Right lobe of liver (tissue), 4 donors: ENCODE data around the gene CYB561D1.

Experiments
- POLR2A ChIP-seq: fragments of 450-650 bp; IDR thresholded peaks from one replicate; pipeline ENCODE4 v1.6.1; 2017; ENCODE audit warnings: antibody characterized with exemption, mild to moderate bottlenecking
- TF ChIP-seq, protein P1 (sequence below), 4 donors: fragments of 200-600 bp in 3 of 4; fragments of 450-650 bp in 1 of 4; IDR thresholded peaks; one replicate each; pipeline versions ENCODE4 v1.5.1 to v1.8.0; 2016 to 2022; ENCODE audit warnings: antibody characterized with exemption in 4 of 4, mild to moderate bottlenecking in 2 of 4
- donor health status: DM: no; HTN: no; CAD: no.
- donor health status: DM: no; HTN: no; CAD: no.
- donor health status: DM: no; HTN: yes; CAD: no.

DNA sequence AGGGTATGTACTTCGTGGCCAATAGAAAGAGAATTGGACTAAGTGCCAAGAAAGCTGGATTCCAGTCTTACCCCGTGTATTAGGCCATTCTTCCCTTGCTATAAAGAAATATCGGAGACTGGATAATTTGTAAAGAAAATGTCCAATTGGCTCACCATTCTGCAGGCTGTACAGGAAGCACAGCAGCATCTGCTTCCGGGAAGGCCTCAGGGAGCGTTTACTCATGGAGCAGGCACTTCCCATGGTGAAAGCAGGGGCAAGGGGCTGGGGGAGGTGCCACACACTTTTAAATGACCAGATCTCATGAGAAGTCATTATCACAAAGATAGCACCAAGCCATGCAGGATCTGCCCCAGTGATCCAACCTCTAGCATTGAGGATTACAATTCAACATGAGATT lies 23.4 kb downstream of the CYB561D1 start:
- no peak for TF ChIP-seq POLR2A
- TF ChIP-seq, protein P1, sequence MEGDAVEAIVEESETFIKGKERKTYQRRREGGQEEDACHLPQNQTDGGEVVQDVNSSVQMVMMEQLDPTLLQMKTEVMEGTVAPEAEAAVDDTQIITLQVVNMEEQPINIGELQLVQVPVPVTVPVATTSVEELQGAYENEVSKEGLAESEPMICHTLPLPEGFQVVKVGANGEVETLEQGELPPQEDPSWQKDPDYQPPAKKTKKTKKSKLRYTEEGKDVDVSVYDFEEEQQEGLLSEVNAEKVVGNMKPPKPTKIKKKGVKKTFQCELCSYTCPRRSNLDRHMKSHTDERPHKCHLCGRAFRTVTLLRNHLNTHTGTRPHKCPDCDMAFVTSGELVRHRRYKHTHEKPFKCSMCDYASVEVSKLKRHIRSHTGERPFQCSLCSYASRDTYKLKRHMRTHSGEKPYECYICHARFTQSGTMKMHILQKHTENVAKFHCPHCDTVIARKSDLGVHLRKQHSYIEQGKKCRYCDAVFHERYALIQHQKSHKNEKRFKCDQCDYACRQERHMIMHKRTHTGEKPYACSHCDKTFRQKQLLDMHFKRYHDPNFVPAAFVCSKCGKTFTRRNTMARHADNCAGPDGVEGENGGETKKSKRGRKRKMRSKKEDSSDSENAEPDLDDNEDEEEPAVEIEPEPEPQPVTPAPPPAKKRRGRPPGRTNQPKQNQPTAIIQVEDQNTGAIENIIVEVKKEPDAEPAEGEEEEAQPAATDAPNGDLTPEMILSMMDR (IDR thresholded peaks at IDR 0.05): no peak
